HG03575 (cell line): ENCODE results near the gene EDA2R.

ENCODE experiments used
- ATAC-seq: cut with Tn5 transposase; IDR thresholded peaks from one replicate; pipeline ENCODE4 v1.9.1; 2021; ENCODE audit not compliant: unreplicated experiment, insufficient number of reproducible peaks, low FRiP score; ENCODE audit errors: extremely low read depth

EDA2R gene, protein sequence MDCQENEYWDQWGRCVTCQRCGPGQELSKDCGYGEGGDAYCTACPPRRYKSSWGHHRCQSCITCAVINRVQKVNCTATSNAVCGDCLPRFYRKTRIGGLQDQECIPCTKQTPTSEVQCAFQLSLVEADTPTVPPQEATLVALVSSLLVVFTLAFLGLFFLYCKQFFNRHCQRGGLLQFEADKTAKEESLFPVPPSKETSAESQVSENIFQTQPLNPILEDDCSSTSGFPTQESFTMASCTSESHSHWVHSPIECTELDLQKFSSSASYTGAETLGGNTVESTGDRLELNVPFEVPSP

DNA sequence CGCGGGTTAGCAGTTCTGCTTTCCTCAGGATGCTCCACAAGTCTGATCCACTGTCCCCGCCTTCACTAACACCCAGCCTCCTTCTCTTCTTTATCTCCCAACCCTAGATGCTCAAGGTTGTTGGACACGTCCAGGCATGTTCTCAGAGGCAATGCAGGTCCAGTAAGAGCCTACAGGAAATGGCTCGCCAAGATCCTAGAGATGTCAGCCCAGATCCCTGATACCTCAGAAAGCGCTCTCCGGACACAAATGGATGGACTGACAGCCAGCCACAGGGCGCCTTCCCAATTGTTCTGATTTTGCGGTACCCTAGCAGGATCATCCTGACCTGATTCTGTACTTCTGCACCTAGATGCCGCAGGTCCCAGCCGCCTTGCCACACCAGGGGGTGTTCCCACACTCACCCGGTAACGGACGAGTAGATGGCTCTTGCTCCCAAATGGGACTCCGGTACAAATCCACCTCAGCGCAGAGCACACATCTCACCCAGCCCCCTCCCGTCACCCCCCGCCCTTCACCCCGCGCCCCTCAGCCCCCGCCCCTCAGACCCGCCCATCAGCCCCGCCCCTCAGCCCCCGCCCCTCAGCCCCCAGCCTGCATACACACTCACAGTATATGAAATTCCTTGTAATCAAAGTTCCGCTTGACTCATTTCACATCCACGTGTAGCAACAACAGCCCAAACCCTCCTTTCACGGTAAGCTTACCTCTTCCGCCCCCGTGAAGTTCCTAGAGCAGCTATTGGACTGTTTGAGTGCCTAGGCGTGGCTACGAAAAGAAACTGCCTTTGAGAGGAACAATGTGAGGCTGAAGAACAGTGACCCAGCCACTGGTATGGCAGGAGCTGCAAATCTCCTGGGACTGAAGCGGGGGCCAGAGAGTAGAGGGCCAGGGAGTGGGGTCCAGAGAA, at the start of gene EDA2R:
EDA2R (minus strand) TSS at position 488 of the 910 bp plus-strand sequence. CDS start 23,058 bp downstream, outside the sequence.
- ATAC-seq: peak; percentile 72

DNA sequence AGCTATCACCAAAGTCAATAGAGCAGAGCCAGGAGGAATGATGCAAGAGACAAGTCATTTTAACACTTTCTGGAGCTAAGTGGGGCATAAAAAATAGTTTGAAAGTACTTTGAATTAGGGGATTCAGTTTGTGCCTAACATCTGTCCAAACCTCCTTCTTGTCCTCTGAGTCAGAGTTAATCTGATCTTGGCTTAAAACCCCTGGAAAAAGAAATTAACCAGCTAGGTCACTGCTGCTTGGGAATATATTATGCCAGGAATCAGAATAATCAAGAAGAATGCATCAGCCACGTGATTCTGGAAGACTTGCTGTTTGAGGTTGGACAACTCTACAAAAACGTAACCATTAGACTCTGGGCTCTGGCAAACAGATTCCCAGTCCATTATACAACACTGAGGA, 45.3 kb upstream of the EDA2R start:
- no peak for ATAC-seq

DNA sequence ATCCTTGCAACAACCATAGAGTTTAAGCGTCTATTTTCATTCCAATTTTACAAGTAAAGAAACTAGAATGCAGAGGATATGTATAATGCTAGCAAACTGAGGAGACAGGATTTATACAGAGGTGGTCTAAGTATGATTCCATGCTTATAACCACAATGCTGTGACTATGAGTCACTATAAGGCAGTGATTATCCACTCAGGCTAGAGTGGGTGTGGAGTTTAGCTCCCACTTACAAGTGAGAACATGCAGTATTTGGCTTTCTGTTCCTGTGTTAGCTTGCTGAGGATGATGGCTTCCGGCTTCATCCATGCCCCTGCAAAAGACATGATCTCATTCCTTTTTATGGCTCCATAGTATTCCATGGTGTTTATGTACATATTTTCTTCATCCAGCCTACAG, 41.6 kb upstream of the EDA2R start:
- ATAC-seq: no peak

DNA sequence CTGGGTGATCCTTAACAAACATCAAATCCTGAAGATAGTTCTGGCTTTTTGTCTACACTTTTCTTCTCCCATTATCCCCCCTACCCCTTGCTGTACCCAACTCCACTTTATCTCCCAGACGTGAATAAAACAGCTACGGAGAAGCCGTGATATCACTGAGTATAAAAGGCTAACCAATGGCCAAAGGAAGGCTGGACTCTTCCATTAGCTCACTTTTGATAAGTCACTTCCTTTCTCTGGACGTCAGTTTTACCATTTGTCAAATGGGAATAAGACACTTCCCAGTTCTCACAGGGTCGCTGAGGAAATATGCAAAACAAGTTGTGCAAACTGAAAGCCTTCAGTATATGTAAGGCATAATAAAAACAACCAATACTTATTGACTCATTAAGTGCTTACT, 38.6 kb upstream of the EDA2R start:
- no peak for ATAC-seq

DNA sequence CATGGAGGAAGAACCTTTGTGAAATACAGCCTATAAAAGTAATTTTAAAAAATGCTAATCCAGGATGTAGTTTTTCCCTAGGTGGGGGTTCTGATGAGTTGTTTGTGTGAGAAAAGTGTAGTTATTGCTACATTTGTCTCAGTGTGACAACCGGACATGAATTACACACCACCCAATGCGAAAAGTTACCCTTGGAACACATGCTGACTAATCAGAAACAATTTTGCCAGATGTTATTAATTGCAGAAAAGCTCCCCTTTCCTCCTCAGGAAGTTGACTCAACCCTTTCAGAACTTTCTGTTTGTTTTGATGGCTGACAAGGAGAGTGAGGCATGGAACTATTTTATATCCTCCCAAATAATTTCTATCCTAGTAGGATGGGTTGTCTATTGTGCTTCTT, 38.1 kb upstream of the EDA2R start:
- ATAC-seq: no peak

DNA sequence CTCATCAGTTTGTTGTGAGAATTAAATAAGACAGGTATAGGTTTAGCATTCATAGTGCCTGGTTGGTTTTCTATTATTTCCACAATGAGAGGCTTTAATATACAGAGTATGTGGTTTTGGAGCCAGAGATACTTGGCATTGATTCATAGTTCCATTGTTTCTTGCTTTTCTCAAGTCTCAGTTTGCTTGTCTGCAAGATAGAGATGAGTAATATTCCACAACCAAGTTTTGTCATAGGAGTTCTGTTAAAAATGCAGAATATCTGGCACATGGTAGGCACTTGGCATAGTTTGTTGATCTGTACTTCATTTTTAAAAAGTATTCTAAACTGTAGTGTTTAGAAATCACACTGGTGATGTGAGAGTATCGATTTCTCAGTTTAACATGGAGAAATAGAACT, 37.5 kb upstream of the EDA2R start:
- ATAC-seq: no peak

DNA sequence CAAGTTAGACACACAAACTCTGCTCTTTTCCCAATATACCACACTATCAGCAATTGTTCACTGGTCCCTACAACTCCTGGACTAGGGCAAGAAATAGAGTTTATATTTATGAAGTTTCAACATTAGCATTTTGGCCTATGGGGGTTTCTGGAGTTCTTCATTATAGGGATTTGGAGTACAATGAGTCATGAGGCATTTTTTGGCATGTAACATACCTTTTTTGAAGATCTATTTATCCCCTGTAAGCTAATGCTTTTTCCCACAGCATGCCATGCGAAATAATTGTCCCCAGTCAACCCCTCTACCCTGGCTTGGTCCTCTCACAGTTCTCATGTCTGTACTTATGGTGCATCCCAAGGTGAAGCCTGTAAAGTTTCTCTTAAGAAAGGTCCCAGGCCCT, 36.7 kb upstream of the EDA2R start:
- no peak for ATAC-seq

DNA sequence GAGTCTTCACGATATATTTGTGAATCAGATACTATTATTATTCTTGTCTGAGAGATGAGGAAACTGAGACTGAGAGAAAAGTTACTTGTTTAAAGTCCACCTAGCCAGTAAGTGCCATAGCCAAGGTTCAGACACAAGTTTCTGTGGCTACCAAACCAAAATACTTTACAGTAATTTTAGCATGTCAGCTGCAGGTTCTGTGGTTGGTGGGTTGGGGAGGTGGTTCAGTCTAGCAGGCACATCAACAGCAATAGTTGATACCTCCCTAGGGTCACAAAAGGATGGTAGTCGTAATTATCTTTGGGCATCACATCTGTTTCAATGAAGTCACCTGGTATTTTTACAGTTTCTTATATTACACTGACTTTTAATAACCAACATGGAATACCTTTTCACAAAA, 35.6 kb upstream of the EDA2R start:
- no peak for ATAC-seq

DNA sequence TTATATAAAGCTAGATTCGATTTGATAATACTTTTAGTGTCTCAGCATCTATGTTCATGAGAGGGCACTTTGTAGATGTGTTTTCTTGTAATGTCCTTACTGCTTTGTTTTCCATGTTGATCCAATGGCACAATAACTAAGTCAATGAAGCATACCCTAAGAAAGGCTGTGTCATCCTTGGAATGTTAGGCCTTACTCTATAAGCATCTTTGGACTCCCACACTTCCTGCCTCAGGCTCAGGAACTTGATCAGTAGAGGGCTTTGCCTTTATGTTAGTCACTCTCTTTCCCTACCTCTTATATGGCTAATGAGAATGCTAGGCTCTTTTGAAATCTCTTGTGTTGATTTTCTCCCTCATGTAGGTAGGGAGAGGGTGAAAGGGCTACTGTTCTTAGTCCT, 33.2 kb upstream of the EDA2R start:
- no peak for ATAC-seq

DNA sequence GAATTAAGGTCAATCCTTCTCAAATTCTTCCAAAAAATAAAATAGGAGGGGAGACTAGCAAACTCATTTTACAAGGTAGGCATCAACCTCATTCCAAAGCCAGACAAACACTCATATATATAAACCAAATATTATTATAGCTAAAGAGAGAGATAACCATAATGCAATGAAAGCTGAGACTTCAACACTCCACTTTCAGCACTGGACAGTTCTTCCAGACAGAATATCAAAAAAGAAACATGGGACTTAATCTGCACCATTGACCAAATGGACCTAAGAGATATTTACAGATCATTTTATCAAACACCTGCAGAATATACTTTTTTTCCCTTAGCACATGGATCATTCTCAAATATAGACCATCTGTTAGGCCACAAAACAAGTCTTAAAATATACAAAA, 15.5 kb upstream of the EDA2R start:
- no peak for ATAC-seq

DNA sequence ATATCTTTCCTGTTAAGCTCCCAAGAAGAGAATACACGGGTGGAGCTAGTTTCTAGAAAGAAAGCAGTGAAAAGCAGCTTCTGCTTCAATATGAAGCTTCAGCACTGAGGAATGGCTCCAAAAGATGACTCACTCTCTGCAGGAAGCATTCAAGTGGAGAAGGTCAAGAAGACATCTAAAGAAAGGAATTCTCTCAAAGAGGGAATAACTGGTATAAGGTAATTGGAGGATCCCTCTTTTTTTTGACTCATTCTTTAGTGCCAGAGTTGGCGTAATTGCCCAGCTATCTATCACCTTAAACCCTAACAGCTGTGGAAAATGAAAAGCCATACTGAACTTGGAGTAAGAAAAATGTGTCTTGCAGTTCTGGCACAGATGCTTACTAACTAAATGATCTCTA, 3.5 kb downstream of the EDA2R start:
- ATAC-seq: no peak

DNA sequence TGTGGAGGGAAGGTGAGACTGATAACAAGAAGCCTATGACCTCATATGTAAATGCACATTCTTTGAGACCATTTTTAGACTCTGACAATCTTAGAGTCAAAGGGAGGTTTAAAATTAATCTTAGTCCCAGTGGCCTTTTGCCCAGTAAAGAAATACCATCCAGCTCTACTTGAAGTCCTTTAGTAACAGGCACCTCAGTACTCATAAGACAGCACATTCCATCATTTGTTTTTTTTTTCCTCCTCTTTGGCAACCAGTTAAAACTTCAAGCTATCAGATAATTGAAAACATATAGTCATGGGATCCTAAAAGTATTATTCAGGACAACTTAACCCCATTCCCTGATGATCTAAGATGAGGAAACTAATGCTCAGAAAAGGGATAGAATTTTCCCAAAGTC, 4.6 kb downstream of the EDA2R start:
- no peak for ATAC-seq

DNA sequence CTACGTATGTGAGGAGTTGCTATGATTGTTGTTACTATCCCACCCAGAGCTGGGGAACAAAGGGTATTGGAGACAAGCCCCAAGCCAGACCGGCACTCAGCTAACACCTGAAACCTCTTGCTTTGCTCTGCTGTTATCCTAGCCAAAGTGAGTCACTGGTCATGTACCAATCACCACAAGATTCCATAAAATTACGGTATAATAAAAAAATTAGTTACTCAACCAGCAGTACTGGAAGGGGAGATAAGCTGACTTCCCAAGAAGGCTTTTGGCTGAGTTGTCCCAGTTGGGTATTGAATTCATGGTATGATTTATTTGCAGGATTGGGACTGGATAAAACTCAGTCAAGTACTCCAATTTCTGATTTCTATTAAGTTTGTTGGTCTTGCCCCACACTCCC, 5.3 kb downstream of the EDA2R start:
- no peak for ATAC-seq

DNA sequence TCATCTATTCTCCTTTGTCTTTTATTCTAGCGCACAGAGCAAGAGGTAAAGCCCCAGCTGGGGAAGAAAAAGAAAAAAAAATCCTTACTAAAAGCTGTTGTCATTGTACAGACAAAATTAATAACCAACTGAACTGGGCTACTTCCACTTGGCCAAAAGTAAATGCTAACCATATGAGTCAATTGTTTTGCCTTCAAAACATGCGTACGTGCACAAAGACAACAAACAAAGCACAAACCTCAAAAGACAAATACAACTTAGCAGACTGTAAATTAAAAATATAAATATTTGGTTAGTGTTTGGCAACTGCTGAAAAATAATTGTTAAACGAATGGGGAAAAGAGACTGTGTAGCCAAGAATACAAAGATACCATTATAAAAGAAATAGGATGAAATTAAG, 5.9 kb downstream of the EDA2R start:
- ATAC-seq: no peak

DNA sequence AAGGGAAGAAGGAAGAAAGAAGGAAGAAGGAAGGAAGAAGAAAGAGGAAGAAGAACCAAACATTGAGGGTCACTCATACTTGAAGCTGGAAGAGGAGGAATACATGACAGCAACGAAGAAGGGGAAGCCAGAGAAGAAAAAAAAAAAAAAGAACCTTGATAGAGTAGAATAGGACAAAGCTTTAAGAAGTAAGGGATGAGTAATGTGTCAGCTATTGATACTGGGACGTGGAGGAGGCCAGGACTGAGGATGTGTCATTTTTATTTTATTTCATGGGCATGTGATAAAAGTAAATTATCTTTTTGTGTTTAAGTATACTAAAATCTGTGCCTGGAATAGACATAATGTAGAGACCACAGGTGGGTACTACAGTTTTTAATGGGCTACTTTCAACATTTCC, 6.4 kb downstream of the EDA2R start:
- no peak for ATAC-seq

DNA sequence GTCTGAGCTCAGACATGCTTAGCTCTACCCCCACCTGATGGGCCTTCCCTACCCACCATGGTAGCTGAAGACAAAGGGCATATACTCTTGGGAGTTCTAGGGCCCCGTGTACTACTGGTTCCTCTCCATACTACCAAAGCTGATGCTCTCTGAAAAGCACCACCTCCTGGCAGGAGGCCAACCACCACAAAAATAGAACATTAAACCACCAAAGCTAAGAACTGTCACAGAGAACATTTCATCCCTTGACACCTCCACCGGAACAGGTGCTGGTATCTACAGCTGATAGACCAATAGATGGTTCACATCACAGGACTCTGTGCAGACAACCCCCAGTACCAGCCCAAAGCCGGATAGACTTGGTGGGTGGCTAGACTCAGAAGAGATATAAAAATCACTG, 13.4 kb downstream of the EDA2R start:
- ATAC-seq: no peak

DNA sequence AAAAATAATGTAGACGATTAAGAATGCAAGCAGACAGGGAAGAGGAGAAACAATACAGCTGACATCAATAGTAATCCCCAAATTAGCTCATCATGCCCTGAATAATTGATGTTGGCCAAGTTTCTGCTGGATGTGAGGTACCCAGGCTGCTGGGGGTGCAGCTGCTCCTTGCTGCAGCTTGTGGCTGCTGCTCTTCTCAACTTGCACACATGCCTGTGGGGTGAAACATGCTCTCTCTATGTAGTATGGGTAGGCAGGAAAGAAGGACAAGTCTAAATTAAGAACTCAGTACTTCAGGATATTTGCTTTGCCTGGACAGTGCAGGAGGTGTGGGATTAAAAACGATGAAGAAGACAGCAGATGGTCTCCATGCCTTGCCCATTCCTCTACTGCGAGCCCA, 16.7 kb downstream of the EDA2R start:
- ATAC-seq: no peak

DNA sequence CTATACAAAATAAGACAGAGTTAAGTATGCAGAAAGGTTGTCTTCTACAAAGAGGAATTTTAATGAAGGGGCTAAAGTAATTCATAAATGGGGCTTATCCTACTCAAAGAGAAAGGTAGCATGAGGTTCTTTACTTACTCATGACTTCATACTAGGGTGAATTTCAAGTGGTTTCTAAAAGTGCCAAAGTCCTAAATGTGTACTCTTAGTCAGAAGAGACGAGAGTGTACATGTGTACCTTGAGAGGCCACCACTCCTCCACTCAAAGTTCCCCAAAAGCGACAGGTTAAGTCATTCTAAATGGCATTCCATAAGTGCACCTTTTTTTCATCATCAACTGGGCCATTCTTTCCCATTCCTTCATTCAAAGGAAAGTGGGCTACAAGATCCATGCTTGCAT, 21.9 kb downstream of the EDA2R start:
- ATAC-seq: no peak

DNA sequence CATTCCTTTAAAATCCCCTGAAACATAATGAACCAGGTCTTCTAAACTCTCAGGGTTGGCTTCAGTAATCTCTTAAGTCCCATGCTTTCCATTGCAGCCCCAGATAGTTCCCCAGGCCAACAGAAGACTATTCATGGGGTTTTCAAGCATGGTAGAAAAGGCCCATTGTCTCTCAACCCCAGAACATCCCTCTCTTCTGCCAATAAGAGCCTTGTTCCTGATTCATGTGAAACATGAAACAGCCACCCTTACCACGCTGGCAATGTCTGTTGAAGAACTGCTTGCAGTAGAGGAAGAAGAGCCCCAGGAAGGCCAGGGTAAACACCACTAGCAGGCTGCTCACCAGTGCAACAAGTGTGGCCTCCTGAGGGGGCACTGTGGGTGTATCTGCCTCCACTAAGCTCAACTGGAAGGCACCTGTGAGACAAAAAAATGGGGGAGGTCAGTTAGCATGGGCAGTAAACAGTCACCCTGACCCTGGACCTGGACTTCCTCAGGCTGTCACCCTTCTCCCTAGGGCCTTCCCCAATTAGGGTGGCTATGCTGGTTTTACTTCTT, 36.4 kb downstream of the EDA2R start:
- no peak for ATAC-seq

DNA sequence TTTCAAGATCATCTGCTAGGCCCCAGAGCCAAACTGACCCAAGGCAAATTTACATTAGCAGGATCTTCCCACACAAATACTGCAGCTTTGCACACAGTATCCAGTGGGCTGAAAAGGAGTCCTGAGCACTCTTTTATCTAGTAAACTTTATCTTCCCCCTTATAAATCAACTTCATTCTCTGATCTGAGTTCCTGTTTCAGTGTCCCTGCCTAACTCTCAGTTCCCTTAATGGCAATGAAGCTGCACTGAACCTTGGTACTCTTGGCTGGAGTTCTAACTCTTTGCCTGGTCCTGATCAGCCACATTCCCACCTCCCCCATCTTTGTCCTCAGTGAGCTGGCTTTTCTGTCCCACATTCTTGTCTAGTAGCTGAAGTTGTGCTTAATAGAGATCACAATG, 37.4 kb downstream of the EDA2R start:
- ATAC-seq: no peak
